NCI-H460 (cell line): ENCODE measurements around the gene FOXN3. TPM values are rescaled to one million over a fixed set of nuclear protein-coding genes. Genes with fewer than 3 reads are reported as not detected.

Source experiments
- DNase-seq: peaks from one replicate; pipeline ENCODE4 v3.0.0-alpha.2; 2016; ENCODE audit warnings: low read depth; ENCODE audit errors: extremely low read depth
- total RNA-seq: library from RNA; depleted of rRNA; stranded (reverse); fragments of >200 nt; shearing (Covaris generic); gene quantifications from 2 replicates; pipeline ENCODE4 v1.2.3, GENCODE V29; 2014

The FOXN3 gene
- total RNA-seq, 1 experiment from 2014 or later, result 7.9 TPM

DNA sequence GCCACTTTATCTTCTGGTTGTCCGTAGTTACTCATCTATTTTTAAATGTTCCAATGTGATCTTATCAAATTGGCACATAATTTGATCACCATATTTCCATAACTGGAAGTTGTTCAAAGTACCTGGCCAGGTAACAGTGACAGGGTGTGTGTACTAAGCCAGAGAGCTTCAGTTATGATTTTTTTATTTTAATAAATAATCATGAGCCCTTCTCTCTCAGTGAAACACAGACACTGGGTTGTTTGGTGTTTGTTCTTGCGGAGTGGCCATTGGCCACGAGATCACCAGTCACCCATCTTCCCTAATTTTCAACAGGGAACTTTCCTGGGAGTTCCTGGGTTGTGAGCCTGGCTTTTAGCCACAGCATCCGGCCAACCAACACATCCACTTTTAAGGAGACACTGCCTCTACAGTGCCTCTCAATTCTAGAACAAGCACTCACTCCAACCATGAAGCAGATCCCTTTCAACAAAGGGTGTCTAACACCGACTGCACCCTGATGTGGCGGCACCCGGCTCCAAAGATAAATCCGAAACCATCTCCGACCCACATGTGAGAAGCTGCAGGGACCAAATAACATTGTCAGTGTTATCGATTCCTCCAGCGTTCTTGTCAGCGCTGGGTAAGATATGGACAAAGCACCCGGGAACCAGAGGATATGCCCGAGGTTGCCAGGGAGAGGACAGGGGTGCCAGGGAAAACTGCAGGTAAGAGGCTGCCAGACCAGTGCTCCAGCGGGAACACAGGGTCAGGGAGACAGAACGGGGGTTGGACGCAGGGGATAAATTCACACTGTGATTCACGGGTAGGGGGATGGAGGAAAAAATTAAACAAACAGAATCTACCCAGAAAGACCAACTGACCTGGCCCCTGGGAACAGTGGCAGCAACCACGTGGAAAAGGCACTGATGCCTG is 49.9 kb downstream of the FOXN3 start:
- no peak for DNase-seq

DNA sequence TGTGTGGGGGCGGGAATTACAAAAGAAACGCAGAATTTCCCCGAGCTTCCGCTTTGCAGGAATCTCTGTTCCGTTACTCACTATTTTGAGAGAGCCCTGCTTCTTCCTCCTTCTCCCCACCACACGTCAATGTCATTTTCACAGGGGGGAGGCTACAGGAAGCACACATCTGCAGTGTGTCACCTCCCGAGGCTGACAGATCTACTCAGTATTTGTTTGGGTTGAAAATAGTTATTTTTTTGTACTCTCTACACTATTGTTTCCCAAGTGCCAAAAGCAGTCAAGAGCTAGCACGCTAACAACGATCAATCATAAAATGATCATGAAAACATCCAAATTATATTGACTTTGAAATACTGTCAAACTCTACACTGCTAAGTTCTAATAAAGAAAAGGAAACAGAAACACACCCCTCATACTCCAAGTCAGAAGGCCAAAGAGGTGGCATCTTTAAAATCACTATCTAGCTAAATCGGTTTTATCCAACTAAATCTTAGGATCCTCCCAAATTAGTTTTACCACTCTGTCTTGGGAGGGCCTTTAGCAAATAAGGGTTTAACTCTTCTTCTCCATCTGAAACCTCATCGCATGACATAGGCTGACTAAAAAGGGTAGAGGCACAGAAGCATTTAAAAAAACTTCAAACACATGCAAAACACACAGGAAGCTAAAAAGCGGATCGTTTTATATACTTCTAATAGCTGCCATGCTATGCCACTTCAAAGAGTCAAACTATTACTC is 51.8 kb downstream of the FOXN3 start:
- DNase-seq, result no peak

DNA sequence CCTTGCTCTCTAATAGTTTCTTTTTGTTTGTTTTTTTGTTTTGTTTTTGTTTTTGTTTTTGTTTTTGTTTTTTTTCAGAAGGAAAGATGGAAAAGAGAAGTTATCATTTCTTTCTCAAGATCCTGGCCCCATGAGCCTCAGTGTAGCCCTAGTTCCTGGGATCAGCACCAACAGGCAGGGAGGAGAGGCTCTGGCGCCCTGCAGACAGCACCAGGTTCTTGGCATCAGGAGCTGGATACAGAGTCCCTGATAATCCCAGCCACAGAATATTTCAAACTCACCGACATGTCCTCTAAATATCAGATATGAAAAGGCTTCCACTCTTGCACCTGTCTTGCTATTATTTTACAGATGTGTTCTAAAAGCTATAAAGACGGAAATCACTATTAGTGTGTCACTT is 52.7 kb downstream of the FOXN3 start:
- no peak for DNase-seq

DNA sequence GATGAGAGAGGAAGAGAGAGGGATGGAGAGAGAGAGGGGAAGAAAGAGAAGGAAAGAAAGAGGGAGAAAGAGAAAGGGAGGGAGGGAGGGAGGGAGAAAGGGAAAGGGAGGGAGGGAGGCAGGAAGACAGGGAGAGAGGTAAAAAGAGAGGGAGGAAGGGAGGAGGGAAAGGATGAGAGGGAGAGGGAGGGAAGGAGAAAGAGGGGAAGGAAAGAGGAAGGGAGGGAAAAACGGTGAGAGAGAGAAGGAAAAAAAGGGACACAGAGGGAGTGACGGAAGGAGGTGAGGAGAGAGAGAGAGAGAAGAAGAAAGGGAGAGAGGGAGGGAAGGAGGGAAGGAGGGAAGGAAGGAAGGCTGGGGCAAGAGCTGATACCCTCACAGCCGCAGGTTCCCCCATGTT is 56.8 kb downstream of the FOXN3 start:
- DNase-seq, result no peak

DNA sequence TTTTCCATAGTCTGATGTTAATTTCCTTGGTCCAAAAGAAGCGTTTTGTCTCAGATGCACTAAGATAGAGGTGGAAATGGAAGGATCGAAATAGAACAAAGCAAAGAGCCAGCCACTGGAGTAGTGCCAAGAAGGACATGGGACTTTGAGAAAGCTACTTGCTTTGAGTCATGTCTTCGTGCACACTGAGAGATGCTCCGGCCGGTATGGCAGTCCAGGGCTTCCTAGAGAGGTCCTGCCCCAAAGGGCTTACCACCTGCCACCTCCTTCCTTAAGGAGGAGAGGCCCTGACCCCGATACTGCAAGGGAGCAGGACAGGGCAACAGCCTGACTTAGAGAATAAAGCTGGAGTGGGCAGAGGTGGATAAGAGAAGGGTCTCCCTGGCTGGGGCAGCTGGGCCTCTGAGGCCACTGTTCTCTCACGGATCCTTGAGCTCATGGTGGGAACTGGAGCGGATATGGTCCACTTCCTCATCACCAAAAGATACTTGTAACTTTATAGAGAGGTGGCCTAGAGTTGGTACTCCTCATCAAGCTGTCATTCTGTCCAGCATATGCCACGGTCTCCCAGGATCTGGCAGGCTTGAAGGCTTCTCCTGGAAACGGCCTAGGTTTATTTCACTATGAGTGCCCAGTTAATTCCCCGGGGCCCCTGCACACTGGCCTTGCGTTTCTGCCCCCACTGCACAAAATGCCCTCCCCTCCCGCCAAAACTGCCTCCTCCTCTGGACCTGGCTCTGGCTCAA is 57.4 kb downstream of the FOXN3 start:
- no peak for DNase-seq

DNA sequence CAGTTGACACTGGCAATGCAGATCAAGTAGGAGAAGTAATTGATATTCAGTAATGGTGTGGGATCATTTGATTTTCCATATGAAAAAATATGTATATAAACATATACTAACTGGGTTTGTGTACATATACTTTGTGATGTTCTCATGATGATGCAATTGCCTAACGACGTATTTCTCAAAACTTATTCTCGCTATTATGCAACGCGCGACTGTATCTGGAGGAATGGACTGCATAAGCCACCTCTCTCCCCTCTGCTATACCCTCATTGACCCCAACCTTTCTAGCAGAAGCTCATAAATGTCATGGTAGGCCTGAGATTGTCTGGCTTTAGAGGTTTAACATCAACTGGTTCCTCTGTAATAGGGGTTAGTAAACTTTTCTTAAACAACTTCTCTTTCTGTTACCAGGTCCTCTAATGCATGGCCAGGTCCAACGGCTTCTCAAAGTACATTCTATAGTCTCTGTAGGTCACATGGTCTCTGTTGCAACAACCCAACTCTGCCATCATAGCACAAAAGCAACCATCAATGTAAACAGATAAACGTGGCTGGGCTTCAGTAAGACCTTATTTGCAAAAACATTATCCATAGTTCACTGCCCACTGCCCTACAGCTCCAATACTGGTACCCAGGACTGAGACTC is 59.3 kb downstream of the FOXN3 start:
- DNase-seq, result no peak

DNA sequence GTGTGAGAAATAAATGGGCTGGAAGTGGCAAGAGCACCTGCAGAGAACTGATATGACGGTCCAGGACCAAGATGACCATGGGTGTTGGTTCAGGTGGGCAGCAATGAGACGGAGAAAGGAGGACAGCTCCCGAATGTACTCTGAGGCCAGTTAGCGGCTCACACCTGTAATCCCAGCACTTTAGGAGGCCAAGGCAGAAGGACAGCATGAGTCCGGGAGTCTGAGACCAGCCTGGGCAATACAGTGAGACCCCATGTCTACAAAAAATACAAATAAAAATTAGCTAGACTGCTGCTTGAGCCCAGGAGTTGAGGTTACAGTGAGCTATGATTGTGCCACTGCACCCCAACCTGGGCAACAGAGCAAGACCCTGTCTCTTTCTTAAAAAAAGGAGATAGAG is 60.1 kb downstream of the FOXN3 start:
- no peak for DNase-seq

DNA sequence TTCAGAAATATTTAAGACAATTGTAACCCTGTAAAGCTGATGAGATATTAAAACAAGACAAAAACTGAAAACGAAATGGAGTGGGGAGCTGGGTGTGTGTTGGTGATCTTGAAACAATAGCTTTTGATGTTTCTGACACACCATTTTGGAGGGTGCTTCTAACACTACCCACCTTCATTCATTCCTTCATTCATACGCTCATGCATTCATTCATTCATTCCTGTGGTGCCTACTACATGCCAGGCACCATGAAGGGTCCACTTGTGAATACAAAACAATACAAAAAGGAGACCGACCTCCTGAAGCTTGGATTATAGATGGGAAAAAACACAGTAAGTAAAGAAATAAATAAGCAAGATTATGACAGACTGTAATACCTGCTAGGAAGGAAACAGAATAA is 60.5 kb downstream of the FOXN3 start:
- DNase-seq, result no peak

DNA sequence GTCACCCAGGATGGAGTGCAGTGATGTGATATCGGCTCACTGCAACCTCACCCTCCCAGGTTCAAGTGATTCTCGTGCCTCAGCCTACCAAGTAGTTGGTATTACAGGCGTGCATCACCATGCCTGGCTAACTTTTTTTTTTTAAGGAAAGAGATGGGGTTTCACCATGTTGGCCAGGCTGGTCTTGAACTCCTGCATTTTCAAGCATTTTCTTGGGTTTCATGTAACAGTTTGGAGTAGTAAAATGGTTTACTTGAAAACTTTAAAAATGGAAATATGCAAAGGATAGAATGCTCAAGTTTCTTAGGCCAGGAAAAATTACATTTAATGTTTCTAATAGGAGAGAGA is 63.3 kb downstream of the FOXN3 start:
- no peak for DNase-seq

DNA sequence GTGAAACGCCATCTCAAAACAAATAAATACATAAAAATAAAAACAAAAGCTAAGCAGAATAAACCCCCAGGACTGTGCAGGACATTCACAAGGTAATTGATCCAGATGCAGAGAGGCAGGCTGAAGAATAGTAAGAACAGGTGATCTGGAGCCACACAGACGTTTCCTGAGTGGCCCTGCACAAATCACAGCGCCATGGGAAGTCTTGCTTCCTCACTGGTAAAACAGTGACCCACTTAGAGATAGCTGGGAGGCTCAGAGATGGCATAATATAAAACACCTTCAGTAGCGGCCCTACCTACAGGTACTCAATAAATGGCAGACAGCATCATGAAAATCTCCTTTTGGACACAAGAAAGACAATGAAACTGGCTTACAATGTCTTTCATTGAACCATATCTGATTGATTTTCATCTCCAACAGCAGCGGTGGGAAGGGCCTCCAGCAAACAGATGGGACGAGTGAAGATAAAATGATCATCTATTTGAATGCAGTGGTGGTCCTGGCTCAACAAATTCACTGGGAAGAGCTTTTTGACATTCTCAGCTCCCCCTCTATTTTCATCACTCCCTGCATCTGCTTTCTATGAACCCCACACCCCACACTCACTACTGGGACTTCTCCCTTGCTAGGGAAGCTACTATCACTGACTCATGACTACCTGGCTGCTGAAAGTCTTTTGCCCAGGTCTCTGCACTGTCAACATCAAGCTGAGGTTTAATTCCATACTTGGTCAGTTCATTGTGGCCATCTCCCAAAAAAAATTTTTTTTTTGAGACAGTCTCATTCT is 63.9 kb downstream of the FOXN3 start:
- no peak for DNase-seq

DNA sequence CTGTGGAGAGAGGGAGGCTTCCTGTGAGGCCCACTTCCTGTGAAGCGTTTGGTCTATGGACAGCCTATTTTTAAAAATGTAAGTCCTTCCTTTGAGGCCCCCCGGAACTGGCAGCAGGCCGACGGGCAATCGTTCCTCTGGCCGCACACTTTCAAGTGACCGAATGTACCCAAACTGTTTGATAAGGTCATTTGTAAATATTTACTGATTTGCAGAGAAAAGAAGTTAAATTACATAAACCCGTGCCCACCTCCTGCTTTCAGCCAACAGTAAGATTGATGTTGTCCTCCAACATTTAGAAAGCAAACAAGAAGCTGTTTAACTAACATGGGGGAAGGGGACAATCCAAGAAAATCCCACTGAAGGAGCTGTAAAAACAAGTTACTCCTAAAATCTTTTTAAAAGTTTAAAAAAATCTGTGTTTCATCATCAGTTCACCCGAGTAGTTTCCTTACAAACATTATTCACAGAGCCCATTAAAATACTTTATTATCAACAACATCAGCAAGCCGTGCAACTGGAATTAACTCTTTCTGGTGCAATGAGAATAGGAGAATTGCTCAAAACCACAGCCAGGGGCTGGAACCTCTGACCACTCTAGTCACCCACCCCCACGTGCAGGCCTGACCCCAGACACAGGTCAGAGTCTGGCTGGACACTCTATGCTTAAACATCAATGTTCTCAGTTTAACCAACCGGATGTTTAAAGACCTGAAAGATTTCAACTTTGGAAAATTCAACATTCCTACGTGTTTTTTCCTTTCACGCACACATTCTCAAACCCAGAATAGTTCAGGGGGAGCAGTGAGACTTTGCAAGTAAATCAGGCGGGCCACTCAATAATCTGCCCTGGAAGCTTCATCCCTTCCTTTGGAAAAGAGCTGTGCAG is 65.3 kb downstream of the FOXN3 start:
- DNase-seq, result no peak

DNA sequence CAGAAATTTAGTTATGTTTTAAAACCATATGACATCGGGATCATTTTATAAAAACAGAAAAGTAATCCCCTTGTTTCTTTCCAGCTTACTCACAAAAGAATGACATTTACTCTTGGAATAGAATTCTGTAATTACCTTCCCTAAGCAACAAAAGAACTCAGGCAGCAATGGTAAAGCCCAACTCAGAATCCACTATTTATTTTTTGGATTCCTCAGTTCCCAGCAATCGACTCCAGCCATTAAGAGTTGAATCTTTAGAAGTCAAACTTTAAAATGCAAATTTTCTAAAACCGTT is 65.9 kb downstream of the FOXN3 start:
- no peak for DNase-seq

DNA sequence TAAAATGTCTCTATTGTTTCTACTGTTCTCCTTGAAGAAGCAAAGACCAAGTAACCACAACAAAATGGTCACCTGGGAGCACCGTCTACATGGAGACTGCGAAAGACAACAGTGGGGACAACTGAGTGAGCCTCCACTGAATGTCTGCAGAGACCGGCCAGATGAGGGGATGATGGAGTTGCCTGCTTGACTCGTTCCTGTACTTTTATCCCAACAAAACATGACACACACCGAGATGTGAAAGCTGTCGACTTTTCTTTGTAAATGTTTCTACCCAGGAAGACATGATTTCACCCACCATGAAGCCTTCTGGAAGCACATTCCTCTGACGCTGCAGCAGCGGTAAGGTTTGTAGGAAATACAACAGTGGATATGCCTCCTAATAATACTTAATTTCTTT is 66.9 kb downstream of the FOXN3 start:
- DNase-seq, result no peak

DNA sequence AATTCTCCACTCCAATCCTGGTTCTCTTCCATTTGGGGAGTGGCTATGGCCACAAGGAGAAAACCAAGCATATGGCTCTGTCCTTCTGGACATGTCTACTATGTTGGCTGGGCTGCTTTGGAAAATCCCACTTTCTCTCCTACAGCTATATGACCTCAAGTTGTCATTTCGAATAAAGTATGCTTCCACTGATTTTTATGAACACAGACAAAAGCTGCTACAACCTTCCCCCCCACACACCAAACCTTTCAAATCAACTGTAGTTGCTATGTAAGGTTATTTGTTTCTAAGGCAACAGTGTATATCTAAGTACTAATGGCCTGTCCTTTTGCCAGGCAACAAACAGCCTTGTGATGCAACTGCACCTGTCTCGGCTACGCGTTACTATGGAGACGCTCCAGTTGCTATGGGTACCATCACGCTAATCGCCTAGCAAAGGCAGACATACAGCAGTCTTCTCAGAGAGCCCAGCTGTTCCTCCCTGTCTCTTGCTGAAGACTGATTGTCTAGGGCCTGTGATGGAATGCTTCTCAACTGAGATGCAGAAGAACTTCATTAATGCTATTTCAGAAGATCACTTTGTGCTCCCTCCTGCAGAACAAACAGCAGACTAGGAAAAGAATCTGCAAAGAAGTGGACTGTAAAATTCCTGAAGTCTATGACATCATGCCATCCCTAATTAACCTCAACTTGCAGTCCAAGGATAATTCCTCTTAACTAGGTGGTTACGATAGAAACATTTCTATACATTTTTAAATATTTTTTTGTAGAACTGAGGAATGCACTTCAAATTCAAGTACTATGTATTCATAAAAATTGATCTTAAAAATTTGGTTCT is 67.6 kb downstream of the FOXN3 start:
- DNase-seq, result no peak

DNA sequence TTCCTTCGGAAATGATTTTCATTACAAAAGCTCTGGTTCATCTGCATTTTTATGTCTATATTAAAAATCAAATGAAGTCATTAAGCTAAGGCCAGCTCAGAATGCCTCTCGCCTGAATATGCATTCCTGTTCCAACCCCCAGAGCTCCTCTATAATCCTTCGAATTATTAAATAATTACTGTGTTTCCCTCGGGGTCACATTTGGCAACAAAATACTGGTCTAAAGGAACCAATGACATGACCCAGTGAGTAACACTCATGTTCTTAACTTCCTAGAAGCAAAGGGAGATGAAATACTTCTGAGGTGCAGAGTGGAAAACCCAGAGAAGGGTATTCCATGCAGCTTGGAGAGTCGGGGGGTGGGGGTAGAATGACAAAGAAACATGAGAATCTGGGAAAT is 68.3 kb downstream of the FOXN3 start:
- DNase-seq, result no peak

DNA sequence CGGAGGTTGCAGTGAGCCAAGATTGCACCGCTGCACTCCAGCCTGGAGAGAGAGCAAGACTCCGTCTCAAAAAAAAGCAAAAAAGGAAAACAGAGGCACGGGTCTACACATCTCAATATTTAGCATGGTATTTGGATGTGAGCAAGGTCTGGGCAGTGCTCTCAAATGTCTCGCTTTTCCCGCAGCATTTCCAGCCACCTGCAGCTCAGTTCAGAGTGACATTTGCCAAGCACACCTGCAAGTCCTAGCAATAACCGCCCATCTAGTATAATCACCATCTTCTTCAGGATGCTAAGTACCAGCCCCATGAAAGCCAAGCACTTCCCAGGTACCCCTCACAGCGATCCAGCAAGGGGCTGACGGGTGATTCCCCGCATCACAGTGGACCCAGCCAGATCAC is 69.1 kb downstream of the FOXN3 start:
- no peak for DNase-seq

DNA sequence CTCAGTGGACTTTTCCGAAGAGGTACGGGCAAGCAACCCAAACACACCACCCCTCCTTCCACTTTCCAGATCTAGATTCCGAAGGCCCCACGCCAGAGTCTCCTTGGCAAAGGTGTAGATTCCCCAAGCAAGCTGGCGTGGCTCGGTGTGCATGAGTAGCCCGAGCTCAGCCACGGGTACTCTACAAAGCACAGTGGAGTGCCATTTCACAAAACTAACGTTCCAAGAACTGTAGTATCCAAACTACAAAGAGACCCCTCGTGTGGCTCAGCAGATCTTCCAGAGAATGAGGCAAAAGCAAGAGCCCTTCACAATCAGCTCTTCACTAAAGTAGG is 72.1 kb downstream of the FOXN3 start:
- no peak for DNase-seq

DNA sequence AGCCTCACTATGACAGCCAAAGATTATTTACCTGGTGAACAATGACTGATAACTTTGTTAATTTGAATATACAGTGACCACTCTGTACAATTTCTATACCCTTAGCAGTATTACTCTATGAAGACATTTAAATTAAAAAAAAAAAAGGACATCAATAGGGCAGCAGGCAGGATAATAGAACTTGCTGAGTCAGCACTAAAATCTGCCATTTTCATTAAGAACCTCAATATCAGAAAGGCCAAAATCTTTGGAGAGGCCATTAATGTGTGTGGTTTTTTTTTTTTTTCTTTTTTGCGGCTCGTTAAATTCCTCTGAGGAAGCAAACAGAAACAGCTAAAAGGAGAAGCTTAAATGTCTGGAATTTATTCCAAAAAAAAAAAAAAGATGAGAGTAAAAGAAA is 73.7 kb downstream of the FOXN3 start:
- DNase-seq, result no peak

DNA sequence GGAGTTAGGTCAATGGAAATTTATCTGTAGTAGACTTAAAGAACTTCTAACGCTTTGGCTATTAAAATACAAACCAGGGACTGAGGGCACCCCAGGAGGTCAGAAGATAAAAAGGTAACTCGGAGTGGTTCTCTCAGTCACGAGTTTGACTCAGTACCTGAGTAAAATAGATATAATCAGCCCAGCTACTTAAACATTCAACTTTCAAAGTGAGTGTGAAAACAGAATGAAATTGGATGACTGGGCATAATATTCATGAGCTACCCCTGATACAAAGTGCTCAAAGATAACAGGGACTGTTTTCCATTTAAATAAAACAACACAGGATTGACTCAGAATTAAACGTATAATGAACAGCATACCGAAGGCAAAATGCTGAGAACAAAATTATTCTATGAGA is 75.0 kb downstream of the FOXN3 start:
- DNase-seq, result no peak
